GM21423 (cell line): ENCODE results near the gene DPM2.

ENCODE experiments used
- ATAC-seq: cut with Tn5 transposase; IDR thresholded peaks from one replicate; pipeline ENCODE4 v1.9.1; 2021; ENCODE audit warnings: mild to moderate bottlenecking, moderate library complexity; ENCODE audit not compliant: unreplicated experiment

Gene DPM2

DNA sequence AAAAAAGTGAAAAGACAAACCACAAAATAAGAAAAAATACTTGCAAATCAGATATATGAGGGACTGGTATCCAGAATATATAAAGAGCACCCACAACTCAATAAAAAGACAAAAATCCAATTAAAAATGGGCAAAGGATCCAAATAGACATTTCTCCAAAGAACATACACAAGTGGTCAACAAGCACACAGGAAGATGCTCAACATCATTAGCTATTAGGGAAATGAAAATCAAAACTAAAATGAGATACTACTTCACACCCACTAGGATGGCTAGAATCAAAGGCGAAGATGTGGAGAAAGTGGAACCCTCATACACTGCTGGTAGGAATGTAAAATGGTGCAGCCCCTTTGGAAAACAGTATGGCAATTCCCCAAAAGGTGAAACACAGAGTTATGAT lies 21.1 kb upstream of the DPM2 start:
- no peak for ATAC-seq

DNA sequence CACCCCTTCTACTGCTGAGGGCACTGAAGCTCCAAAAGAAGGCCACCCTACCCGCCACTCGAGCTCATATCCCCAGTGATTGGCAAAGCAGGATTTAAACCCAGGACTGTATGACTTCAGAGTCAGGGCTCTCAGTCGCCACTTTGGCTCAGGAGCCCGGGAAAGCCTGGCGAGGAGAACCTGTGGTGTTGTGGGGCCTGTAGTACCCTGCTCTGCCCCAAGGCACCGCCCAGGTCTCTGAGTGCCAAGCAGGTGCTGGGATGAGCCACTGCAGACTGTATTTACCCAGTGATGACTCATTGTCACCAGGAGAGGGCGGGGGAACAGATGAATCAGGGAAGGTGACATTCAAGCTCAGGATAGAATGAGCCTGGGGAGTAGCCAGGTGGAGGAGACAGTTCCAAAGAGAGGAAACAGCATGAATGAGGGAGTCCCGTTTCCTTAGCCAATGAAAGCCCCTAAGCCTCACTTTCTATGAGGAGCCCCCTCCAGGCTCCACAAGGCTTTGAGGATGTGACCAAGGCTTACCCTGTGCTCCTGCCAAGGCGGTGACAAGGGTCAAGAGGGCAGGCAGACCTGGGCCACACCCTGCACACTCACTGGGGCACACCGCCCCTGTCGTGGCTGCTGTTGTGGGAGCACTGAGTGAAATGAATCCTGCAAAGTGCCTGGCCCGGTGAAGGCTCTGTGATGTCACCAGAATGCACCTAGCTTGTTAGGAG lies 17.8 kb upstream of the DPM2 start:
- ATAC-seq = peak; percentile 49

- ATAC-seq = no peak
These were observed 17.2 kb upstream of the DPM2 start for GRCh38 chr9:127954831-127955293.

- ATAC-seq = no peak
These were observed 16.3 kb upstream of the DPM2 start for GRCh38 chr9:127953768-127954505.

DNA sequence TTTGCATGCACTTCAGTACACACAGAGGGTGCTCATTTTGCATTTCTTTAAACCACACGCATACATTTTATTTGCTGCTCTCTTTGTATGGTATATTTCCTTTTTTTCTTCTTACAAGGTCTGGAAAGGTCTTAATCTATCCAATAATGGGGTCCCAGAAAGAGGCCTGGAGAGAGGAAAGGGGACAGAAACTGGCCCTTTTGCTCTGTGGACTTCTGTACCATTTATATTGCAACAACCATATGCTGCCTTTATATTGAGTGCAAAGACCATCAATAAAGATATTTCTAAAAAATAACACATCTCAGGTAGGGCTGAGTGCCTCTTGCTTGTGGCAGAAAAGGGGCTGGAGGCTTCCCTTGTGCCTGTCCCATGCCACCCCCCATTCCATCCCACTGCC lies 15.5 kb upstream of the DPM2 start:
- no peak for ATAC-seq

- ATAC-seq = no peak
These were observed 13.0 kb upstream of the DPM2 start for GRCh38 chr9:127950513-127951289.

GRCh38 chr9:127949827-127950512 lies 12.3 kb upstream of the DPM2 start:
- ATAC-seq = no peak

DNA sequence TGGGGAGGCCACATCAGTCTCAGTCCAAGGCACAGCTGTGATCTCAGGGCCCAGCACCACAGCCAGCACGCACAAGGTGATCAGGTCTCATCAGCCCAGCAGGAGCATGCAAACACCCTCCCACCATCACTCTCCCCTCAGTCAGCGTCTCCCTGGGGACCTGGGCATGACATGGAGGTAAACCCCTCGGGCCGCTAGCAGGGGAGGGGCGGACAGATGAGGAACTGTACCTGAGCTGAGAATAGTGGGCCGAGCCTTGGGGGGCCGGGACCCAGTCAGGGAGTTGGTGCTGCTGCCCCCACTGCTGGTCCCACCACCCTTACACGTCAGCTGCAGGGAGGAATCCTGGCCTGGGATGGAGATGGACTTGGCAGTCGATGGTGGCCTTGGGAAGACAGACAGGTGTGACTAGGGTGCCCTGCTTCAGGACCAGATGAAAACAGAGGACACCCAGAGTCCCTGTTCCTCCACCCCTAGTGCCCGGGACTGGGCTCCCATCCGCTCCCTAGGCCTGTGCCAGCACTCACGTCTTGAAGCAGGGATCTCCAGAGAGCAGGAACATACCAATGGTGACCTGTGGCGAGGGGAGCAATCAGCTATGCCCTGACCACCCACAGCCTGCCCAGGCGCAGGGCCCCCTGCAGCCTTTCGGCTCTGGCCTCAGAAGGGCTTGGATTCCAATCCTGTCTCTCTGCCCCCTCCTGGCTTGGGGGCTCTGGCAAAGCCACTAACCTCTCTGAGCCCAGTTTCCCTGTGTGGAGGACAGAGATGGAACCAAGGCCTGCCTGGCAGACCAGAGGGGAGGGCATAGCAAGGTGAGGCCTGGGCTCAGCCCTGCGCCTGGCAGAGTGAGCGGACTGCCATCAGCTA lies 10.4 kb upstream of the DPM2 start:
- no peak for ATAC-seq

DNA sequence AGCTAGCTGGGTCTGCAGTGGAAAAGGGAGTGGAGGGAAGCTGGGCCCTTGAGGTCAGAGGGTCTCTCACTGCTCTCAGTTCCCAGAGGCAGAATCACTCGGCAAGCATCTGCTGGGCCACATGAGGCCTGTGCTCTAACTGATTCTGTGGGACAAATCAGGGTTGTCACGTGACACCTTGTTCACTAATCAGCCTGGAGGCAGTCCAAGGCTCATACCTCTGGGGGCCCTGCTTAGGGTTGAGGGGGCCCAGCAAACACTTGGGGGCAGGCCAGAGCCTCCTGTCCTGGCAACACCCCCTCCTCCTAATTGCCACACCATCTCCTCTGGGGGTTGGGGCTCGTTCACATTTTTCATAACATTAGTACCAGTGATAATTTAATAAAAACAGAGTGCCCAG lies 9.1 kb upstream of the DPM2 start:
- ATAC-seq = no peak

- ATAC-seq = no peak
These were observed 8.3 kb upstream of the DPM2 start for GRCh38 chr9:127945942-127946341.

- ATAC-seq = no peak
These were observed 7.7 kb upstream of the DPM2 start for GRCh38 chr9:127945338-127945737.

- no peak for ATAC-seq
These were observed 7.0 kb upstream of the DPM2 start for GRCh38 chr9:127944586-127945218.

DNA sequence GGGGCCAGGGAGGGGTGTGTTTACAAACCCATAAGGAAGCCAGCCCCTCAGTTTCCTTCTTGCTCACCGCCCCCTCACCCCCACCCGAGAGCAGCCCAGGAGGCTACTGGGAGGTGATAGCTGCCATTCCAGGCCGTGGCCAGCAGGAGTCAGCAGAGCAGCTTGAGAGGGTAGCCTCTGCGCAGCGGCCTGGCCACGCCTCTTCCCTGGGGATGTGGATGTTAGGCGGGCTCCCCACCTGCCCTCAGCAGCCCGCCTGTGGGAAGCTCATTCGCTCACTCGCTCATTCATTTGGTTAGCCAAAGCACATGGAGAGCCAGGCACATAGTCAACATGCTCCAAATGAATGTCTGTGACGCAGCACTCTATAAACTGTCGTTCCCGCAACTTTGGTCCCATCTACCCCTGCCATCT lies 6.1 kb upstream of the DPM2 start:
- no peak for ATAC-seq

- ATAC-seq = no peak
These were observed 5.5 kb upstream of the DPM2 start for GRCh38 chr9:127943011-127943662.

- ATAC-seq = no peak
These were observed 4.8 kb upstream of the DPM2 start for GRCh38 chr9:127942216-127943010.

GRCh38 chr9:127941961-127942215 lies 4.2 kb upstream of the DPM2 start:
- ATAC-seq = no peak

DNA sequence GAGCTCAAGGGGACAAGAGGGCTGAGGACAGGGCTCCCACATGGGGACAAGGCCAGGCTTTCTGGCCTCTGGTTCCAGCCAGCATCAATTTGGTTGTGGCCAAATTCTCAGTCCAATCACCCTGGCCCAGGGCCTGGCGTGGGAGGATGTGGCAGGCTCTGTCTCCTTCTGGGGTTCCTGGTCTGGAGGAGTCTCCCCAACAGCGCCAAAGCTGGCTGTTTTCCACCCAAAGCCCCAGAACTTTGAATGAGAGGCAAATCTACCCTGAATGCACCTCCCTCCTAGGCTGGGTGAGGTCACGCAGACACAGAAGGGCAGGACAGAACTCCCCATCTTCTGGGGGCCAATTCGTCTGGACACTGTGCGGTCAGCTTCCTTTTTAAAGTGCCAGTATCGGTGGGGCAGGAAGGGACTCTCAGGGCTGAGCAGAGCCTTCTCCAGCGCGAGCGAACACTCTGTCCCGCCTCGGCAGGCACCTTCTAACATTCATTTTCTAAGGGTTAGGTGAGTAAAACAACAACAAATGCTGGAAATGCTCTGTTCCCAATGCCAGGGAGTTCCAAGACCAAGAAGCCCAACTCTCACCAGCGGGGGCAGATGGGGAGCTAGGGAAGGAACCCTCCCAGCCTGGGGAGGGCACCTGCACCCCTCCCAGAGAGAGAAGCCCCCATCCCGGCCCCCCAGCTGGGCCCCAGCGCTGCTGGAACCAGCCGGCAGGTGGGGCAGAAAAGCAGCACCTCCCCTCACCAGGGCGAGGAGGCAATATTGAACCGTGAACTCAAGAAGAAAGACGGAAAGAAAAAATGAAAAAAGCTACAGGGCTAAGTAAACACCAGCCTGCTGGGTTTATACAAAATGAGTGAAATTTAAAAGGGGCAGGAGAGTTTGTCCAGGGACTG lies 3.7 kb upstream of the DPM2 start:
- ATAC-seq = no peak

GRCh38 chr9:127940593-127940992 lies 2.9 kb upstream of the DPM2 start:
- no peak for ATAC-seq
